K562 treated with DMSO at 1 percent for 48 hours (cell line): ENCODE data around the gene C1QTNF6. TPM values are rescaled to one million over a fixed set of nuclear protein-coding genes. Genes with fewer than 3 reads are reported as not detected.

Experiments used
- total RNA-seq: library from RNA; unstranded; fragments of 300-600 nt; gene quantifications from 2 replicates; pipeline ENCODE4 v1.2.3, GENCODE V29; 2022; ENCODE audit warnings: low replicate concordance; ENCODE audit errors: extremely low read depth

Gene C1QTNF6
- total RNA-seq: not detected in 2 replicates

GRCh38 chr22:37187891-37188761, at the start of gene C1QTNF6:
C1QTNF6 (minus strand) TSS chr22:37188247; CDS start chr22:37188213, 34 bp downstream.

GRCh38 chr22:37212174-37212906, 24.3 kb upstream of the C1QTNF6 start, which contains the start of gene SSTR3:
SSTR3 (minus strand) TSS chr22:37212477; CDS start chr22:37207803, 4,674 bp downstream.

Other genes starting within 250 kb of the C1QTNF6 start
- not detected in 2 replicates for gene TST, start 168.8 kb downstream of the C1QTNF6 start, total RNA-seq
- not detected in 2 replicates for gene MPST, start 168.5 kb downstream of the C1QTNF6 start, total RNA-seq
- gene KCTD17, start 136.5 kb downstream of the C1QTNF6 start, total RNA-seq: not detected in 2 replicates
- gene TMPRSS6, start 78.5 kb downstream of the C1QTNF6 start, total RNA-seq: not detected in 2 replicates
- gene IL2RB, start 38.3 kb downstream of the C1QTNF6 start, total RNA-seq: not detected in 2 replicates
- not detected in 2 replicates for gene SSTR3, start 24.2 kb upstream of the C1QTNF6 start, total RNA-seq
- gene RAC2, start 56.0 kb upstream of the C1QTNF6 start, total RNA-seq: 1,171 TPM in 1 of 2 replicates, not detected in the other
- not detected in 2 replicates for gene CYTH4, start 94.3 kb upstream of the C1QTNF6 start, total RNA-seq
- gene ELFN2, start 239.2 kb upstream of the C1QTNF6 start, total RNA-seq: not detected in 2 replicates